Immature natural killer cell (primary cell): Measurements from ENCODE around the gene C4BPB. TPM values are rescaled to one million over a fixed set of nuclear protein-coding genes. Genes with fewer than 3 reads are reported as not detected.

Experiments
- DNase-seq, 3 donors: peaks; one replicate each; pipeline ENCODE4 v3.0.0; 2022; ENCODE audit warnings: mixed read lengths in 1 of 3
- H3K27ac Mint-ChIP-seq, 6 donors: one replicate each; pipeline ENCODE4 v1.8.0; 2020; ENCODE audit warnings: mixed read lengths in 6 of 6, mild to moderate bottlenecking in 5 of 6, inconsistent platforms in 4 of 6, moderate library complexity in 3 of 6
- H3K27me3 Mint-ChIP-seq, 3 donors: one replicate each; pipeline ENCODE4 v1.8.0; 2020 to 2021; ENCODE audit warnings: low read depth in 3 of 3, mild to moderate bottlenecking in 3 of 3, mixed read lengths in 3 of 3, moderate library complexity in 3 of 3, inconsistent platforms in 1 of 3
- H3K36me3 Mint-ChIP-seq, 3 donors: one replicate each; pipeline ENCODE4 v1.8.0; 2020; ENCODE audit warnings: mixed read lengths in 3 of 3, inconsistent platforms in 2 of 3, mild to moderate bottlenecking in 2 of 3
- H3K4me1 Mint-ChIP-seq, 2 donors: one replicate each; pipeline ENCODE4 v1.8.0; 2020; ENCODE audit warnings: inconsistent platforms in 2 of 2, mild to moderate bottlenecking in 2 of 2, mixed read lengths in 2 of 2, moderate library complexity in 1 of 2
- H3K4me3 Mint-ChIP-seq, 5 donors: one replicate each; pipeline ENCODE4 v1.8.0; 2020; ENCODE audit warnings: mild to moderate bottlenecking in 5 of 5, mixed read lengths in 5 of 5, inconsistent platforms in 3 of 5, moderate library complexity in 3 of 5
- H3K9me3 Mint-ChIP-seq, 6 donors: one replicate each; pipeline ENCODE4 v1.8.0; 2020; ENCODE audit warnings: mild to moderate bottlenecking in 6 of 6, mixed read lengths in 6 of 6, inconsistent platforms in 4 of 6, moderate library complexity in 3 of 6
- polyA plus RNA-seq, 3 donors: library from polyadenylated mRNA; unstranded; fragments of 300-500 nt; fragmentation: Illumina TruSeq; gene quantifications; one replicate each; pipeline ENCODE4 v1.2.3, GENCODE V29; 2021

Gene C4BPB
- polyA plus RNA-seq, 3 donors from 2014 or later, result 0.24 TPM; not detected in 2

GRCh38 chr1:207081088-207081487, 7.6 kb upstream of the C4BPB start:
- peaks cover 5 to 7% of the 10 kb centered on the region in 2 donors for H3K4me1 Mint-ChIP-seq
- no peaks in the 10 kb centered on the region for H3K9me3 Mint-ChIP-seq
- H3K4me3 Mint-ChIP-seq, result no peak overlapping the region
- no peak for DNase-seq
- H3K36me3 Mint-ChIP-seq, result peaks cover 0 to 5% (median 0%) of the 10 kb centered on the region in 3 donors
- H3K27me3 Mint-ChIP-seq, result peaks cover 0 to 6% (median 0%) of the 10 kb centered on the region in 3 donors
- H3K27ac Mint-ChIP-seq, result no peak overlapping the region

- H3K9me3 Mint-ChIP-seq, result no peaks in the 10 kb centered on the region
- no peak for DNase-seq
- H3K4me3 Mint-ChIP-seq, result no peak overlapping the region
- H3K27ac Mint-ChIP-seq, result no peak overlapping the region
- peaks cover 0 to 8% (median 0%) of the 10 kb centered on the region in 3 donors for H3K27me3 Mint-ChIP-seq
- H3K4me1 Mint-ChIP-seq, result peaks cover 5 to 7% of the 10 kb centered on the region in 2 donors
- peaks cover 0 to 5% (median 0%) of the 10 kb centered on the region in 3 donors for H3K36me3 Mint-ChIP-seq
These were observed 6.9 kb upstream of the C4BPB start for GRCh38 chr1:207081806-207082205.

DNA sequence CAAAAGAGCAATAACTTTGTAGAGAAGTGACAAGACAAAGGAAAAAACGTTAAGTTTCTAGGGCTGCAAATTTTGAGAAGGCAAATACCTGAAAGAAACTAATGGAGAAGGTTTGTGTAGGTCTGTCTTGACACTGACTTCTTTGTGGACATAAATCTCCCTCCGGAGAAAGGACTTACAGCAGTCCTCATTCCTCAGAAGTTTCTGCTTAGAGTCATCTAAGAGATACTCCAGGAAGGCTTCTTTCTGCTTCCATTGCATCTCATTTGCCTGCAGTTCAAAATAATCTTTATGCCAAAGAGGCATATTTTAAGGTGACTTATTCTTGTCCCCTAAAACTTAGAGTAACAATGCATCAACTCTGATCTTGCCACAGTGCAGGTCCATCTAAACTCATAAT, 4.4 kb upstream of the C4BPB start:
- H3K36me3 Mint-ChIP-seq, result no peaks in the 10 kb centered on the region
- no peak for DNase-seq
- H3K27me3 Mint-ChIP-seq, result peaks cover 2 to 8% (median 2%) of the 10 kb centered on the region in 3 donors
- H3K4me1 Mint-ChIP-seq, result peaks cover 5 to 10% of the 10 kb centered on the region in 2 donors
- no peaks in the 10 kb centered on the region for H3K9me3 Mint-ChIP-seq
- no peak overlapping the region for H3K4me3 Mint-ChIP-seq
- H3K27ac Mint-ChIP-seq, result no peak overlapping the region

GRCh38 chr1:207084701-207085180, 3.9 kb upstream of the C4BPB start:
- H3K27ac Mint-ChIP-seq, result no peak overlapping the region
- H3K27me3 Mint-ChIP-seq, result peaks cover 2 to 8% (median 2%) of the 10 kb centered on the region in 3 donors
- peaks cover 5 to 15% of the 10 kb centered on the region in 2 donors for H3K4me1 Mint-ChIP-seq
- peak; percentile 41 to 51 (median 47) for DNase-seq
- H3K4me3 Mint-ChIP-seq, result no peak overlapping the region
- no peaks in the 10 kb centered on the region for H3K36me3 Mint-ChIP-seq
- no peaks in the 10 kb centered on the region for H3K9me3 Mint-ChIP-seq

GRCh38 chr1:207085887-207086286, 2.8 kb upstream of the C4BPB start:
- no peaks in the 10 kb centered on the region for H3K9me3 Mint-ChIP-seq
- H3K4me1 Mint-ChIP-seq, result peaks cover 5 to 15% of the 10 kb centered on the region in 2 donors
- no peak overlapping the region for H3K4me3 Mint-ChIP-seq
- H3K27ac Mint-ChIP-seq, result no peak overlapping the region
- peaks cover 2 to 5% (median 2%) of the 10 kb centered on the region in 3 donors for H3K27me3 Mint-ChIP-seq
- DNase-seq, result no peak
- no peaks in the 10 kb centered on the region for H3K36me3 Mint-ChIP-seq

GRCh38 chr1:207088161-207088560, 499 bp upstream of the C4BPB start:
- no peaks in the 10 kb centered on the region for H3K9me3 Mint-ChIP-seq
- H3K4me3 Mint-ChIP-seq, result no peak overlapping the region
- no peak overlapping the region for H3K27ac Mint-ChIP-seq

GRCh38 chr1:207089627-207090355, 1.1 kb downstream of the C4BPB start:
- Mint-ChIP-seq H3K9me3 (no peaks in the 10 kb centered on the region), H3K4me1 (peaks cover 2 to 11% of the 10 kb centered on the region in 2 donors), H3K27me3 (peaks cover 2 to 6% (median 4%) of the 10 kb centered on the region in 3 donors), H3K36me3 (no peaks in the 10 kb centered on the region), H3K4me3 (peak overlapping the region; percentile 4 to 63 (median 34)), H3K27ac (no peak overlapping the region)
- no peak for DNase-seq

More at GRCh38 chr1:207088161-207088560, 499 bp upstream of the C4BPB start:
- Mint-ChIP-seq H3K27me3 (peaks cover 2 to 8% (median 4%) of the 10 kb centered on the region in 3 donors), H3K36me3 (no peaks in the 10 kb centered on the region), H3K4me1 (peaks cover 5 to 15% of the 10 kb centered on the region in 2 donors)
- no peak for DNase-seq

DNA sequence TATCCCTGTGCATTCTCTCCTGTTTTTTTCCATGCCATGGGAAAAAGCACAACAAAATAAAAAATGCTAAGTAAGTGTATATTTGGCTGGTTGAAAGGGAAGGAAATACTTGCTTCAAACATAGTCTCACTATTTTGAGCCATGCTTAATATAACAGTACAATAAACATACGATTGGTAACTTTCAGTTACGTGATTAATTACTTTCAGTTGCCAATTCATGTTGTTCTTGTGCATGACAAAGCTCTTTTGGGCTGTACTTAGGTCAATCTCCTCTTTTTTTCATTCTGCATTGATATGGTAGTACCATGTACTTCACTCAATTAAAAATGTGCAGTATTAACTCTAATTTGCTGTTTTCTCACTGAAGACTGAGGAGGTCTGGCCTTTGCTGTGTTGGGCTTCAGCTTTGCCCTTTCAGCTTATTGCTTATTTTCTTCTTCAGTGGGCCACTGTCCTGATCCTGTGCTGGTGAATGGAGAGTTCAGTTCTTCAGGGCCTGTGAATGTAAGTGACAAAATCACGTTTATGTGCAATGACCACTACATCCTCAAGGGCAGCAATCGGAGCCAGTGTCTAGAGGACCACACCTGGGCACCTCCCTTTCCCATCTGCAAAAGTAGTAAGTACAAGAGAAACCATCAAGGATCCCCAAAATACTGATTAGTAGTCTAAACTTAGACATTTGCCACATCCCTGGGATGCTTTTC, 2.7 kb downstream of the C4BPB start:
- H3K9me3 Mint-ChIP-seq, result no peaks in the 10 kb centered on the region
- no peak overlapping the region for H3K4me3 Mint-ChIP-seq
- H3K36me3 Mint-ChIP-seq, result no peaks in the 10 kb centered on the region

DNA sequence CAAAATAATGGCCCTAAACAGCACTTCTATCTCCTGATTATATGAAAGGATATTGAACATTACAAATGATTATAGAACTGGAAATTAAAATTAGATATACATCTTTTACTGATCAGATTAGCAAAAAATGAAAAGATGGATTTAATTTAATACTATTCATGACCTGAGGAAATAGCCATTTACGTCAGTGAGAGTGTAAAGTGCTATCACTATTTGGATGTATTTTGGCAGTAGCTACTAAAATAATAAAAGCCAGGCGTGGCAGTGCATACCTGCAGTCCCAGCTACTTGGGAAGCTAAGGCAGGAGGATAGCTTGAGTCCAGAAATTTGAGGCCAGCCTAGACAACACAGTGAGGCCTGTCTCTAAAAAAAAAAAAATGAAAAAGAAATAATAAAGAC, 5.3 kb downstream of the C4BPB start:
- H3K27me3 Mint-ChIP-seq, result peaks cover 2 to 6% (median 5%) of the 10 kb centered on the region in 3 donors
- no peak for DNase-seq
- H3K4me1 Mint-ChIP-seq, result peaks cover 0 to 8% of the 10 kb centered on the region in 2 donors
- no peaks in the 10 kb centered on the region for H3K9me3 Mint-ChIP-seq
- no peaks in the 10 kb centered on the region for H3K36me3 Mint-ChIP-seq
- H3K4me3 Mint-ChIP-seq, result no peak overlapping the region
- H3K27ac Mint-ChIP-seq, result no peak overlapping the region

More for the DNA sequence above, 2.7 kb downstream of the C4BPB start:
- Mint-ChIP-seq H3K27ac (no peak overlapping the region), H3K27me3 (peaks cover 4% of the 10 kb centered on the region in 3 donors), H3K4me1 (peaks cover 0 to 8% of the 10 kb centered on the region in 2 donors)
- DNase-seq, result no peak

DNA sequence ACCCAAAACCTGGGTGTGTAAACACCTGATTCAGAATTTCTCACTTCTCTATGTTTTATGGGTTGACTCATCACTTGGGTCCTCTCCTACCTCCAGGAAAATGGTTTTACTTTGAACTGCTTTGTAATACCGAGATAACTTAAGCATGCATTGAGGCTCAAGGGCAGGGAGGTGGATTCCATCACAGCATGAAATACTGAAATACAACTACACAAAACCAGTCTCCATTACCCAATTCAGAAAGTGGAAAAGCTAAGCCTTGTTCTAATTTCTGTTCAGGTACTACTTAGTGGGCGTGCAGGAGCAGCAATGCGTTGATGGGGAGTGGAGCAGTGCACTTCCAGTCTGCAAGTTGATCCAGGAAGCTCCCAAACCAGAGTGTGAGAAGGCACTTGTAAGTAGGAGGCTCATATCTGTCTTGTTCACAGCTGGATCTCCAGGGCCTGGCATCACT, 9.2 kb downstream of the C4BPB start:
- DNase-seq, result no peak
- Mint-ChIP-seq H3K27me3 (peaks cover 2 to 6% (median 4%) of the 10 kb centered on the region in 3 donors), H3K4me1 (no peaks in the 10 kb centered on the region), H3K36me3 (no peaks in the 10 kb centered on the region), H3K27ac (no peak overlapping the region), H3K4me3 (no peak overlapping the region), H3K9me3 (no peaks in the 10 kb centered on the region)

GRCh38 chr1:207101720-207102119, 13.1 kb downstream of the C4BPB start:
- Mint-ChIP-seq H3K4me3 (no peak overlapping the region), H3K27me3 (peaks cover 1 to 6% (median 3%) of the 10 kb centered on the region in 3 donors), H3K27ac (no peak overlapping the region), H3K36me3 (no peaks in the 10 kb centered on the region), H3K9me3 (no peaks in the 10 kb centered on the region), H3K4me1 (no peaks in the 10 kb centered on the region)
- DNase-seq, result no peak

DNA sequence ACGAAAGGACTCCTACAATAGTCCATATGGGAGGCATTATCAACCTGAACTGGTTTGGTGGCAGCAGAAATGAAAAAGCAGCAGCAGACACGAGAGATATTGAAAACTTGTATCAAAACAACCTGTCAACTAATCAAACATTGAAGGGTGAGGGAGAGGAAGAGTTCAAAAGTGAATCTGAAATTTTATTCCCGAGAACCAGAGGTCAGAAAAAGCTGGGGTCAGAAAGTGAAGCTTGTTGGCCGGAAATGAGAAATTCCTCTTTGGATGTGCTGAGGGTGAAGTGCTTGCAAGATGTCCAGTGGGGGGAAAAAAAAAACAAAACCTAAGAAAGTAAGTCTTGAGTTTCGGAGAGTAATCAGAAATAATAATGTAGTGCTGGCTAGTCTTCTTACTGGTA, 13.5 kb downstream of the C4BPB start:
- H3K4me3 Mint-ChIP-seq, result no peak overlapping the region
- peaks cover 1 to 6% (median 3%) of the 10 kb centered on the region in 3 donors for H3K27me3 Mint-ChIP-seq
- no peak overlapping the region for H3K27ac Mint-ChIP-seq
- H3K9me3 Mint-ChIP-seq, result no peaks in the 10 kb centered on the region
- H3K36me3 Mint-ChIP-seq, result no peaks in the 10 kb centered on the region
- H3K4me1 Mint-ChIP-seq, result no peaks in the 10 kb centered on the region
- no peak for DNase-seq

DNA sequence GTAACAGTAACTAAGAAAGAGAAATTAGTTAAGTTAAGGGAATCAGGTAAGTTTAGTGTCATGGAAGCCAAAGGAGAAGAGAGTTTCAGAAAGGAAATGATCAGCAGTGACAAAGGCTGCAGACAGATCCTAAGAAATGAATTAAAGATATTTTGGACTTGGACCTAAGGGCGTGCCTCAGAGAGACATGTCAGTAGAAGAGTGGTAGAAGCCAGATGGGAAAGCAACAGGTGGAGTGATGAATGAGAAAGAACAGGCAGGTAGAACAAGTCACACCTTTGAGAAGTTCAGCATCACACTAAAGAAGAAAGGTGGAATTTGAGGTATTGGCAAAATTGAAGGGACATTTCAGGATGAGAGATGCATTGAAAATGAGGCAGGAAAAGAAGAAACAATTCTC, 14.0 kb downstream of the C4BPB start:
- Mint-ChIP-seq H3K4me3 (no peak overlapping the region), H3K36me3 (no peaks in the 10 kb centered on the region), H3K27ac (no peak overlapping the region), H3K27me3 (peaks cover 2 to 7% (median 5%) of the 10 kb centered on the region in 3 donors), H3K4me1 (no peaks in the 10 kb centered on the region), H3K9me3 (no peaks in the 10 kb centered on the region)
- DNase-seq, result no peak

DNA sequence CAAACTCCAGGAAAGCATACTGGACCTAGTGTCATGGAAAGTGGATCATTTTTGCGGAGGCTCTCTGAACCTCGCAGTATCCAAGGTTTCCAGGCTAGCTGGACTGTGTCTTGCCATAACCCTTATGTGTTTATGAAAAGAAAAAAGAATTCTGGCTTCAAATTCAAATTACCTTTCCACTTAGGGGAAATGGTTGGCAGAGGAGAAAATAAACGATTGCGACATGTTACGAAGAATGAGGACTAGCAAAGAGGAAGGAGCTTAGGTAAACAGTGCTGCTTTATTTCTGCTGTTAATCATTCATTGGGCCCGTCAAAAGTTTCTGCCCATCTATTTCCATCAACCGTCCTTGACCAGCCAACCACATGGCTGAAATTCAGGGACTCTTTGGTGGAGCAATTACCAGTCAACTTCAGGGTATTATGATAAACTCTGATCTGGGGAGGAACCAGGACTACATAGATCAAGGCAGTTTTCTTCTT, 15.3 kb downstream of the C4BPB start, which contains the start of gene C4BPA:
C4BPA (plus strand) TSS at position 342 of the 482 bp plus-strand sequence. CDS start 8,793 bp downstream, outside the sequence.
- Mint-ChIP-seq H3K36me3 (no peaks in the 10 kb centered on the region), H3K27me3 (peaks cover 6 to 7% (median 6%) of the 10 kb centered on the region in 3 donors), H3K4me3 (no peak within 1 kb of the TSS), H3K4me1 (no peaks in the 10 kb centered on the region), H3K27ac (no peak within 1 kb of the TSS), H3K9me3 (no peaks in the 10 kb centered on the region)
- no peak for DNase-seq
